GOT3 (cell line): ENCODE measurements around the gene FRMD4A.
"Not testable (repeated sequence)": the region's sequence is repeated elsewhere in the genome, so short reads cannot be mapped to it uniquely, and the experiment has no call there.

Source experiments
- DNase-seq: peaks from one replicate; lab custom pipeline; 2025; ENCODE audit warnings: mixed read lengths; lab: John Stamatoyannopoulos, UW

Gene FRMD4A

GRCh38 chr10:14146501-14146900 is 184.2 kb downstream of the FRMD4A start:
- DNase-seq = no peak

GRCh38 chr10:14146025-14146424 is 184.7 kb downstream of the FRMD4A start:
- no peak for DNase-seq

- DNase-seq = no peak
Measured at GRCh38 chr10:14144451-14144850, 186.3 kb downstream of the FRMD4A start.

- no peak for DNase-seq
Measured at GRCh38 chr10:14142606-14143250, 188.0 kb downstream of the FRMD4A start.

- DNase-seq = no peak
Measured at GRCh38 chr10:14141283-14141682, 189.4 kb downstream of the FRMD4A start.

GRCh38 chr10:14137391-14137790 is 193.3 kb downstream of the FRMD4A start:
- no peak for DNase-seq

- DNase-seq = not testable (repeated sequence)
Measured at GRCh38 chr10:14135196-14135595, 195.5 kb downstream of the FRMD4A start.

GRCh38 chr10:14134275-14134674 is 196.4 kb downstream of the FRMD4A start:
- DNase-seq = no peak

GRCh38 chr10:14131261-14131960 is 199.3 kb downstream of the FRMD4A start:
- no peak for DNase-seq

GRCh38 chr10:14129770-14130169 is 201.0 kb downstream of the FRMD4A start:
- DNase-seq = no peak

- DNase-seq = no peak
Measured at GRCh38 chr10:14128519-14128918, 202.2 kb downstream of the FRMD4A start.

- no peak for DNase-seq
Measured at GRCh38 chr10:14126697-14127440, 203.9 kb downstream of the FRMD4A start.

GRCh38 chr10:14125564-14125963 is 205.2 kb downstream of the FRMD4A start:
- no peak for DNase-seq

- DNase-seq = no peak
Measured at GRCh38 chr10:14124941-14125340, 205.8 kb downstream of the FRMD4A start.

- no peak for DNase-seq
Measured at GRCh38 chr10:14123139-14123538, 207.6 kb downstream of the FRMD4A start.

GRCh38 chr10:14120812-14121211 is 209.9 kb downstream of the FRMD4A start:
- DNase-seq = no peak

GRCh38 chr10:14118953-14119352 is 211.8 kb downstream of the FRMD4A start:
- DNase-seq = no peak

- no peak for DNase-seq
Measured at GRCh38 chr10:14116837-14117236, 213.9 kb downstream of the FRMD4A start.

GRCh38 chr10:14116021-14116420 is 214.7 kb downstream of the FRMD4A start:
- DNase-seq = no peak

GRCh38 chr10:14114791-14115190 is 215.9 kb downstream of the FRMD4A start:
- no peak for DNase-seq

- no peak for DNase-seq
Measured at GRCh38 chr10:14112056-14112455, 218.7 kb downstream of the FRMD4A start.

GRCh38 chr10:14111208-14111607 is 219.5 kb downstream of the FRMD4A start:
- DNase-seq = no peak

GRCh38 chr10:14106828-14107227 is 223.9 kb downstream of the FRMD4A start:
- DNase-seq = no peak
